Islet precursor cell (in vitro differentiated cells): Measurements from ENCODE around the gene CRLF1.

Experiments used
- DNase-seq: peaks from one replicate; pipeline ENCODE4 v3.0.0-alpha.2; 2018

The CRLF1 gene

DNA sequence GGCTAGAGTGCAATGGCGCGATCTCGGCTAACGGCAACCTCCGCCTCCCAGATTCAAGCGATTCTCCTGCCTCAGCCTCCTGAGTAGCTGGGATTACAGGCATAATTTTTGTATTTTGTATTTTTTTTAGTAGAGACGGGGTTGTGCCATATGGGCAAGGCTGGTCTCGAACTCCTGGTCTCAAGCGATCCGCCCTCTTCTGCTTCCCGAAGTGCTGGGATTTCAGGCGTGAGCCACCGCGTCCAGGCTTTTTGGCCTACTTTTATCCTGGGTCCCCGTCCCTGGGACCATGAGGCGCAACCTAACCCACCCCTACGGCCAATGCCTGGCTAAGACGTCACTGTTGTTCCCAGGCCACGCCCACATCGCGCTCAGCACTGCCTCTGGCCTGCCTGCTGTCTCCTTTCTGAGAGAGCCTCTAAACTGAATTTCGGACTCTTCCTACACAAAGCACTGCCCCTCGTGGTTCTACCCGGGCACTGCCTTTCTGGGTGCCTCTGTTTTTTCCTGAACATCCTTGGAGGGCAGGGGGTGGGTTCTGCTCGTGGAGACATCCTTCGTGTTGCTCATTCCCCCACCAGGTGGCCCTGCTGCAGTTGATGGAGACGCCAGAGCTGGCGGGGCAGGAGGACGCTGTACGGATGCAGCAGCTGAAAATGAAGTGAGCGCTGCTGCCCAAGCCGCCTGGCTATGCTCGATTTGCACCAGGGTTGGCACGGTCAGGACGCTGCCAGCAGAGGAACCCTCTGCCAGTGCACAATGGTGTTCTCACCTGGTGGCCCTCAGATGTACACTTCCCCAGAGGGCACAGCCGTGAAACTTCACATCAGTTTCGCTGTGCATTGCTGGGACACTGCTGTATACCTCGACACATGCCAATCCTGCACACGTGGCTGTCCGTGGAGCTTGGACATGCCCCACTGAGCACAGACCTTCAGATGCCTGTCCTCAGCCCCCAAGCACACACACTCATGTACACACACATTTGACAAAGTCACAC lies 16.0 kb downstream of the CRLF1 start:
- peak; percentile 99 for DNase-seq

DNA sequence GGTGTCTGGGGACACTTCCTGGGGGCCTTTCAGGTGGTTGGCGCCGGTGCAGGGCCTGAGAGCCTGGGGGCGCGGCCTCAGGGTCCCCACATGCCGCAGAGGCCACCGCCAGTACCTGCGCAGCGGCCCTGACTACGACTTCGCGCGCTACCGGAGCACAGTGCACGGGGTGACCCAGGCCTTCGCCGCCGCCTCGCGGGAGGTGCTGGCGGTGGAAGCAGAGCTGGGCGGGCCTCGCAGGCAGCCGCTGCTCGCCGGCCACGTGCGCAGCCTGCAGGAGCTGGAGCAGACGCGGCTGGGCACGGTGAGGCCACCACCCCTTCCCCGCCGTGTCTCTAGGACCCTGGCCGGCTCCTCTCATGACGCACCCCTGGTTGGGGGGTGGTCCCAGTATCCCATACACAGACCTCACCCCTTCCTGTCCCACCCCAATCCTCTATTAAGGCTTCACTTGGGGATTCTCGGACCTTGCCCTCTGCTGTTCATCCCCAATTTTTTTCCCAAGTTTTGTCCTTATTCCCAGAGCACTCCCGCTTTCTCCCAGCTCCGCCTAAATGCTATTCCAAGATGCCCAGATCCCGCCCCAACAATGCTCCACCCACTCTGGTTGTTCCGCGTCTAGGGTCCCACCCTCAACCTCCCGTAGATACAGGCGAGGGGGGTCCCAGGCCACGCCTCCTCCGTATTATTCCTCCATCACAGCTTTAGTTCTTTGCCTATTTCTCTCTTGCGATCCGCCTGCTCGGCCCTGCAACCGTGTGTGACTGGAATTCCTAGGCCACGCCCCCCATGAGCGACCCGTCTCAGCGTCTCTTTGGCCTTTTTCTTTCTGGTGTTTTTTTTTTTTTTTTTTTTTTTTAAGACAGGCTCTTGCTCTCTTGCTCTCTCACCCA lies 17.0 kb downstream of the CRLF1 start:
- peak; percentile 91 for DNase-seq

DNA sequence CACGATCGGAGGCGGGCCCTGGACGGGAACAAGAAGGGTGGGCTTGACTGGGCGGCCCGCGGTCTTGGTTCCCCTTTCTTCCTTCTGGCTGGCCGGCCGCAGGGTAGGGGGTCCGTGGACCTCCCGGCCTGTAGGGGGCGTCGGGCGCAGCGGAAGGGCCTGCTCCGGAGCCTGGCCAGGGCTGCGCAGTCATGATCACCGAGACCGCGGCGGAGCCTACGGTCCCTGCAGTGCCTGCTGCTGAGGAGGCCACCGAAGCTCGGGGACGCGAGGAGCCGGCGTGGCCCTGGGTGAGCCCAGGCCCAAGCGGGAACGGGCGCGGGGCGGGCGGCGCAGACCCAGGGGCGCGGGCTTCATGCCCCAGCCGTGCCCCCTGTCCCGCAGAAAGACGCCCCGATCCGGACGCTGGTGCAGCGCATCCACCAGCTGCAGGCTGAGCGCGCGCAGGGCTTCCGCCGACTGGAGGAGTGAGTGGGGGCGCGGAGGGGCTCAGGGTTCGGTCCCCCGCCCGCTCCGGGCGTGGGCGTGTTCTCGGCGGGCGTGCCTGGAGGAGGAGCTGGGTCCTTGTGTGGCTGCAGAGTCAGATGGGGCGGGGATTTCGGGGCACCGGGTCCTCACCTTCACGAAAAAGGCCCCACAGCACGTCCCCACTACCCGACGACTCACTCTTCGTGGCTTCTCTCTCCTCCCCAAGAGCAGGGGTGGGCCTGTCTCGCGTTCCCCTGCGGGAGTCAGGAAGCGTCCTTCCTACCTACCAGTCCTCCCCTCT lies 17.8 kb downstream of the CRLF1 start, which contains the start of gene REX1BD:
TSS of gene REX1BD (plus strand) at position 188 of the 769 bp plus-strand sequence. CDS start at position 192, 4 bp downstream.
- DNase-seq = peak; percentile 89

- DNase-seq = no peak
Measured at GRCh38 chr19:18587962-18588610, 18.5 kb downstream of the CRLF1 start.

DNA sequence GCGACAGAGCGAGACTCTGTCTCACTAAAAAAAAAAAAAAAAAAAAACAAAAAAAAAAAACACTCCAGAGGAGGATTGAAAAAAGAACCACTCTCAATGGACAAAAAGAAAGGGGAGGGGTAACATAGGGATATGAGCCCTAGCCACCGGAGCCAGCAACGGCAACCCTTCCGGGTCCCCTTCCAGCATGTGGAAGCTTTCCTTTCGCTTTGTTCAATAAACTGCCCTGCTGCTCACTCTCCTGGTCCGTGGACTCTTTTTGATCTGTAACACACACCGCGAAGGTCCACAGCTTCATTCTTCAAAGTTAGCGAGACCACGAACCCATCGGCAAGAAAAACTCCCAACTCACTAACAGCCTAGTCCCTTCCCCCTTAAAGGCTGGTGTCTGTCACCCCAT lies 19.0 kb downstream of the CRLF1 start:
- no peak for DNase-seq

DNA sequence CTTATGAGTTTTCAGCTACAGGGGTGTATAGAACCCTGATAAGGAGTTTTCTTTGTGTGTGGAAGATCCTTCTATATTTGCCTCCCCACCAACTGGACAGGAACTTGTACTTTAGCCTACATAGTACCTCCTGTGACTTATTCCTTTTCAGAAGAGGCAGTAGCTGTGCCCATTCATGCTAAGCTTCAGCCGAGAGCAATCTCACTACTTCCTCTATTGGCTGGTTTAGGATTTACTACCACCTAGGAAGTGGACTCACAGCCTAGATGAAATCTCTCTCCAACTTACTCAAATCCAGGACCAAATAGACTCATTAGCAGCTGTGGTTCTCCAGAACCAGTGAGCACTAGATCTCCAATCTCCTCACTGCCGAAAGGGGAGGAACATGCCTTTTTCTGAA lies 20.3 kb downstream of the CRLF1 start:
- no peak for DNase-seq

GRCh38 chr19:18580311-18580710 lies 26.3 kb downstream of the CRLF1 start:
- DNase-seq = no peak

GRCh38 chr19:18577365-18577914 lies 29.2 kb downstream of the CRLF1 start:
- DNase-seq = no peak

DNA sequence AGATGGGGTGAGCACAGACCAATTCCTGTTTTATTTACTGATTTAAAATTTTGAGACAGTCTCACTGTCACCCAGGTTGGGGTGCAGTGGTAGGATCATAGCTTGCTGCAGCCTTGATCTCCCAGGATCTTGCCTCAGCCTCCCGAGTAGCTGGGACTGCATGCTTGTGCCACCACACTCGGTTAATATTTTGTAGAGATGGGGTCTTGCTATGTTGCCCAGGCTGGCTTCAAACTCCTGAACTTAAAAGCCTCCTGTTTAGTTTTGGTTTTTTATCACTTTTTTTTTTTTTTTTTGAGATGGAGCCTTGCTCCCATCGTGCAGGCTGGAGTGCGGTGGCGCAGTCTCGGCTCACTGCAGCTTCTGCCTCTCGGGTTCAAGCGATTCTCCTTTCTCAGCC lies 30.2 kb downstream of the CRLF1 start:
- DNase-seq = no peak

DNA sequence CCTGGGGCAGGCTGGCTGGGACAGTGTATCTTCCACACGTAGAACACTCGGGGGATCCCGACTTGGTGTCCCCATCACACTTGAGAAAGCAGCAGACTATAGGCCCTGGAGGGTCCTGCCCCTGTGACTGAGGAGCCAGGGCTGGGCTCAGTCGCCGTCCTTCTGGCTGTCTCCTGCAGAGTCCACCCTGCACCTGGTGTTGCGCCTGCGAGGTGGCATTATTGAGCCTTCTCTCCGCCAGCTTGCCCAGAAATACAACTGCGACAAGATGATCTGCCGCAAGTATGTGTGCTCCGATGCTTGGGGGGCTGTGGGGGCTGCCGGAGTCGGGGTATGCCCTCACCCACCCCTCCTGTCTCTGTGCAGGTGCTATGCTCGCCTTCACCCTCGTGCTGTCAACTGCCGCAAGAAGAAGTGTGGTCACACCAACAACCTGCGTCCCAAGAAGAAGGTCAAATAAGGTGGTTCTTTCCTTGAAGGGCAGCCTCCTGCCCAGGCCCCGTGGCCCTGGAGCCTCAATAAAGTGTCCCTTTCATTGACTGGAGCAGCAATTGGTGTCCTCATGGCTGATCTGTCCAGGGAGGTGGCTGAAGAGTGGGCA lies 31.8 kb downstream of the CRLF1 start:
- no peak for DNase-seq

DNA sequence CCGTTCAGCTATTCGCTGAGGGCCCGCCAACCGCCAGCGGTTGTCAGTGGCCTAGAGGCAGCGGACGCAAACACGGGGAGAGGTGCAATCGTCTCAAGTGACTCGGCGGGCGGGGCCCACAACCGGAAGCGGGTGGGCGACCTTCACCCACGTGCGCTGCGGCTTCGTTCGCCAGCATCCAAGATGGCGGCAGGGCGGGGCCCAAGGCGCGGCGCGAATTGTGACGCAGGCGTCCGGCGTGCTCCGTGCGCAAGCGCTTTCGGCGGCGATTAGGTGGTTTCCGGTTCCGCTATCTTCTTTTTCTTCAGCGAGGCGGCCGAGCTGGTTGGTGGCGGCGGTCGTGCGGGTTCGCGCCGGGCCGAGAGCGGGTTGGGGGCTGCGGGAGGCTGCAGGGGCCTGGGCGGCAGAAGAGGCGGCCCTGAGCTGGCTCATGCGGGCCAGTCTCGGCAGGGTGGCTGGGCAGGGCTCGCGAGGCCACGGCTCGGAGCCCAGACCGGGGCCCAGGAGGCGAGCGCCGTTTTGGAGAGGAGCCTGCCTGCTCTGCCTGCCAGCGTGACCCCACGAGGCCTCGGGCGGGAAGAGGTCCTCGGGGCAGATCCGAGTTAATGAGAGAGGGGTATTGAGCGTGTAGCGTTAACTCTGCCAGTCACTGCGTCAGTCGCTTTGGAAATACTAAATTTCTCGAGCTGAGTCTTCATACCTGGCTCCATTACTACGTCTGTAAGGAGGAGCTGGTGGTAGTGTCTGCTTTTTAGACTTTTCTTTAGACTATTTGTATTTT lies 34.8 kb downstream of the CRLF1 start, which contains the start of gene UBA52:
TSS of gene UBA52 (plus strand) at position 294 of the 781 bp plus-strand sequence. CDS start 1,444 bp downstream, outside the sequence.
- peak; percentile 99 for DNase-seq

GRCh38 chr19:18568367-18568766 lies 38.2 kb downstream of the CRLF1 start:
- DNase-seq = no peak

GRCh38 chr19:18566953-18567352 lies 39.6 kb downstream of the CRLF1 start:
- DNase-seq = no peak

DNA sequence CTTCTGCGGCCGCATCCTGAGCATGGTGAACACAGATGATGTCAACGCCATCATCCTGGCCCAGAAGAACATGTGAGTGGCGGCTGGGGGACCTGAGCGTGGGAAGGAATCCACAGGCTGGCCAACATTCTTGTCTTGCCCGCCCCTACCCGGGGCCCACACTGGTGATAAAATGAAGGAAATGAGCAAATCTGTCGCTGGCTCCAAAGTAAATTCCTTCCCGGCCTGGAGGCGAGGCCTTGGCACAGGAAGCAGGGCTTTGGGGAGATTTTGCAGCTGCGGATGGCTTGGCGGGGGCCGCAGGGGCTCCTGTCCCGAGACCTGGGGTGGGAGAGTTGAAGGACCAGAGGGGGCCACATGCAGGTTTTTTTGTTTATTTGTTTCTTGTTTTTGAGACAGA lies 44.5 kb downstream of the CRLF1 start:
- DNase-seq = no peak

DNA sequence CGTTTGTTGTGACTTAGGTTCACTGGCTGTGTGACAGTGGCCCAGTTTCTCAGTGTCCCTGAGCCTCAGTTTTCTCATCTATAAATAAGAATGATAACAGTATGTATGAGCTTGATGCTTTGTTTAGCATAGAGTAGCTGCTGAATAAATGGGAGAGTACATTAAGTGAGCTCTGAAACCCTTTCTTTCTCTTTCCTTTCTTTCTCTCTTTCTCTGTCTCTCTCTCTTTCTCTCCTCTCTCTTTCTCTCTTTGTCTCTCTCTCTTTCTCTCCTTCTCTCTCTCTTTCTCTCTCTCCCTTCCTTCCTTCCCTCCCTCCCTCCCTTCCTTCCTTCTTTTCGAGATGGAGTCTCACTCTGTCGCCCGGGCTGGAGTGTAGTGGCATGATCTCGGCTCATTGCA lies 46.9 kb downstream of the CRLF1 start:
- DNase-seq = no peak

DNA sequence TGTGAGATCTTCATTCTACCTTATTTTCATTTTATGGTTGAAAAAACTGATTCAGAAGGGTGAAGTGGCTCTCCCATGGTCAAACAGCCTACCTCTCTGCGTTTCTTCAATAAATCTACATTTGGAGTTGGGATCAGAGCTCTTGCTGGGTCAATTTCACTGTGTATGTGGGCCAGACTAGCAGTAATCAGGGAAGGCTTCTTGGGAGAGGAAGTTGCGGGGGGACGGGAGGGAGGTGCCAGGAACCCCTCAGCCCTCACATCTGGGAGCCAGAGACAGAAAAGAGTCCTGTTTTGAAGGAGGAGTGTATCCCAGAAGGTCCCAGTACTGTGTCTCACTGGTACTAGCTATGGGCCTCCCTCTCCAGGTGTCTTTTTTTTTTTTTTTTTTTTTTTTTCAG lies 48.0 kb downstream of the CRLF1 start:
- no peak for DNase-seq

DNA sequence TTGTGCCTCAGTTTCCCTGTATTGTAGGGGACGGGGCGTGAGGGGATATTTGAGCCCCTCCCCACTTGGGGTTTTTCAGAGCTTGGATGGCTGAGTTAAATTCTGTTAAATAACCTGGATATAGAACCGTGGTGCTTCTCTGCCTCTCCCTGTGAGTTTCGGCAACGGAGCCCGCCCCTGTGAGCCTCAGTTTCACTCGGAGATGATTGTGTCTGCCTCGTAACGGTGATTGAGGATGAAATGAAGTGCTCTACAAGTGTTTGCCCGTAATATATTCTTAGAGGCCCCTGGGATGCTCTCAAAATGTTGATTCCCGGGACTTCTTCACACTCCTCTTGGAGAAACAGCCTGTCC lies 48.4 kb downstream of the CRLF1 start:
- no peak for DNase-seq

- peak; percentile 96 for DNase-seq
Measured at GRCh38 chr19:18557411-18558201, 49.0 kb downstream of the CRLF1 start, which contains the start of gene KXD1. Gene KXD1, plus strand, starts transcription at chr19:18557870. Its CDS starts 4,187 bp downstream, at chr19:18562057.

GRCh38 chr19:18551631-18552030 lies 55.0 kb downstream of the CRLF1 start:
- DNase-seq = no peak
